Trophoblast cell (in vitro differentiated cells and primary cell): ENCODE data around the gene CHD6.

Source experiments
- DNase-seq, 2 donors: peaks; one replicate each; pipeline ENCODE4 v3.0.0-alpha.2; 2016
- H2AFZ ChIP-seq: 2 replicates; pipeline ENCODE4 v1.6.1; 2013; ENCODE audit warnings: low read length, moderate library complexity, mild to moderate bottlenecking; ENCODE audit not compliant: insufficient read depth, poor library complexity
- H2AK5ac ChIP-seq: 2 replicates; pipeline ENCODE4 v1.6.1; 2013; ENCODE audit warnings: mild to moderate bottlenecking, low read length
- H2BK120ac ChIP-seq: 2 replicates; pipeline ENCODE4 v1.6.1; 2013; ENCODE audit warnings: low read length, mild to moderate bottlenecking, moderate library complexity; ENCODE audit not compliant: insufficient read depth, poor library complexity
- H2BK12ac ChIP-seq: 2 replicates; pipeline ENCODE4 v1.6.1; 2013; ENCODE audit warnings: mild to moderate bottlenecking, low read length, moderate library complexity
- H2BK5ac ChIP-seq: 2 replicates; pipeline ENCODE4 v1.6.1; 2013; ENCODE audit warnings: low read length, low read depth, moderate library complexity, mild to moderate bottlenecking; ENCODE audit not compliant: poor library complexity
- H3K14ac ChIP-seq: 2 replicates; pipeline ENCODE4 v1.6.1; 2013; ENCODE audit warnings: mild to moderate bottlenecking, low read length
- H3K18ac ChIP-seq: 2 replicates; pipeline ENCODE4 v1.6.1; 2013; ENCODE audit warnings: mild to moderate bottlenecking, low read length
- H3K23ac ChIP-seq: 2 replicates; pipeline ENCODE4 v1.6.1; 2013; ENCODE audit warnings: low read length
- H3K27ac ChIP-seq: 2 replicates; pipeline ENCODE4 v1.5.1; 2013; ENCODE audit warnings: low read depth, mild to moderate bottlenecking, inconsistent platforms, low read length, moderate library complexity
- H3K27me3 ChIP-seq: 2 replicates; pipeline ENCODE4 v1.6.1; 2013; ENCODE audit warnings: inconsistent platforms, mild to moderate bottlenecking, low read length, moderate library complexity; ENCODE audit not compliant: insufficient read depth
- H3K36me3 ChIP-seq, 2 experiments: 1 replicate in 1 of 2; 2 replicates in 1 of 2; pipeline ENCODE4 v1.6.1; 2013; ENCODE audit warnings: low read length in 2 of 2, mild to moderate bottlenecking in 2 of 2, moderate library complexity in 1 of 2; ENCODE audit not compliant: insufficient read depth in 2 of 2, control insufficient read depth in 1 of 2
- H3K4ac ChIP-seq: 2 replicates; pipeline ENCODE4 v1.6.1; 2013; ENCODE audit warnings: low read depth, mild to moderate bottlenecking, low read length, moderate library complexity
- H3K4me1 ChIP-seq, 2 experiments: 1 replicate in 1 of 2; 2 replicates in 1 of 2; pipeline ENCODE4 v1.6.1; 2013; ENCODE audit warnings: low read length in 2 of 2, mild to moderate bottlenecking in 2 of 2, moderate library complexity in 1 of 2; ENCODE audit not compliant: insufficient read depth in 2 of 2, control insufficient read depth in 1 of 2
- H3K4me2 ChIP-seq: 2 replicates; pipeline ENCODE4 v1.6.1; 2013; ENCODE audit warnings: inconsistent platforms, mild to moderate bottlenecking, low read length, moderate library complexity
- H3K4me3 ChIP-seq: 2 replicates; pipeline ENCODE4 v1.5.1; 2013; ENCODE audit warnings: mild to moderate bottlenecking, low read depth, low read length, inconsistent platforms
- H3K79me1 ChIP-seq: one replicate; pipeline ENCODE4 v1.6.1; 2013; ENCODE audit warnings: low read length
- H3K79me2 ChIP-seq: 2 replicates; pipeline ENCODE4 v1.6.1; 2013; ENCODE audit warnings: low read length, mild to moderate bottlenecking; ENCODE audit not compliant: control insufficient read depth, insufficient read depth, poor library complexity
- H3K9ac ChIP-seq: 2 replicates; pipeline ENCODE4 v1.6.1; 2013; ENCODE audit warnings: mild to moderate bottlenecking, low read length
- H3K9me3 ChIP-seq: 2 replicates; pipeline ENCODE4 v1.6.1; 2013; ENCODE audit warnings: low read depth, mild to moderate bottlenecking, control low read depth, inconsistent platforms, low read length; ENCODE audit not compliant: insufficient read depth
- H4K12ac ChIP-seq: 2 replicates; pipeline ENCODE4 v1.6.1; 2013; ENCODE audit warnings: low read depth, mild to moderate bottlenecking, low read length, moderate library complexity
- H4K8ac ChIP-seq: 2 replicates; pipeline ENCODE4 v1.6.1; 2013; ENCODE audit warnings: low read depth, mild to moderate bottlenecking, low read length, moderate library complexity
- H4K91ac ChIP-seq: one replicate; pipeline ENCODE4 v1.6.1; 2013; ENCODE audit warnings: low read depth, mild to moderate bottlenecking, low read length, moderate library complexity
- WGBS: extraction: QIAGEN DNeasy Blood & Tissue Kit; methylation state at CpG from one replicate; pipeline ENCODE4 v1.1.7; 2013; ENCODE audit warnings: missing lambda C conversion rate; ENCODE audit not compliant: insufficient read length, insufficient coverage; ENCODE audit errors: extremely low coverage; 5-methylcytosine and 5-hydroxymethylcytosine counted together

CHD6 gene

GRCh38 chr20:41534170-41534569 is 84.0 kb downstream of the CHD6 start:
- Histone ChIP-seq H4K12ac (no peak overlapping the region), H3K4me2 (no peak overlapping the region), H2AK5ac (no peak overlapping the region), H3K4me1 (no peaks in the 10 kb centered on the region), H2BK5ac (no peak overlapping the region), H3K27ac (no peak overlapping the region), H2AFZ (no peak overlapping the region), H3K27me3 (no peaks in the 10 kb centered on the region), H3K23ac (no peak overlapping the region), H3K9ac (no peak overlapping the region), H3K36me3 (peaks cover 10% of the 10 kb centered on the region in 2 experiments), H2BK120ac (no peak overlapping the region), H2BK12ac (no peak overlapping the region), H3K4ac (no peak overlapping the region), H3K4me3 (no peak overlapping the region), H3K18ac (no peak overlapping the region), H4K8ac (no peak overlapping the region), H3K79me1 (no peaks in the 10 kb centered on the region), H3K79me2 (no peaks in the 10 kb centered on the region), H3K9me3 (no peaks in the 10 kb centered on the region), H4K91ac (no peak overlapping the region), H3K14ac (no peak overlapping the region)
- no peak for DNase-seq

- WGBS, result no CpG with 5 or more reads among the region's 2 CpGs
- no peak for DNase-seq
Observed at GRCh38 chr20:41533537-41534136, 84.5 kb downstream of the CHD6 start.

GRCh38 chr20:41532935-41533334 is 85.2 kb downstream of the CHD6 start:
- H2BK120ac ChIP-seq, result no peak overlapping the region
- H3K27ac ChIP-seq, result no peak overlapping the region
- no peaks in the 10 kb centered on the region for H3K79me1 ChIP-seq
- no peak overlapping the region for H3K4me3 ChIP-seq
- H3K79me2 ChIP-seq, result no peaks in the 10 kb centered on the region
- no peak overlapping the region for H2AFZ ChIP-seq
- WGBS, result no CpG with 5 or more reads among the region's 11 CpGs
- H2BK5ac ChIP-seq, result no peak overlapping the region
- H3K9me3 ChIP-seq, result no peaks in the 10 kb centered on the region
- H3K18ac ChIP-seq, result no peak overlapping the region
- H4K8ac ChIP-seq, result no peak overlapping the region
- H3K4me1 ChIP-seq, result no peaks in the 10 kb centered on the region
- H3K4ac ChIP-seq, result no peak overlapping the region
- DNase-seq, result no peak
- H3K9ac ChIP-seq, result no peak overlapping the region
- H2AK5ac ChIP-seq, result no peak overlapping the region
- no peak overlapping the region for H4K12ac ChIP-seq
- no peak overlapping the region for H2BK12ac ChIP-seq
- no peak overlapping the region for H3K4me2 ChIP-seq
- H3K23ac ChIP-seq, result no peak overlapping the region
- H3K27me3 ChIP-seq, result no peaks in the 10 kb centered on the region
- no peak overlapping the region for H4K91ac ChIP-seq
- H3K14ac ChIP-seq, result no peak overlapping the region
- H3K36me3 ChIP-seq, result peaks cover 6 to 10% of the 10 kb centered on the region in 2 experiments

More at GRCh38 chr20:41533537-41534136, 84.5 kb downstream of the CHD6 start:
- no peak overlapping the region for H3K27ac ChIP-seq
- no peaks in the 10 kb centered on the region for H3K27me3 ChIP-seq
- H3K36me3 ChIP-seq, result peaks cover 7 to 10% of the 10 kb centered on the region in 2 experiments
- H4K12ac ChIP-seq, result no peak overlapping the region
- H3K9me3 ChIP-seq, result no peaks in the 10 kb centered on the region
- H3K79me2 ChIP-seq, result no peaks in the 10 kb centered on the region
- no peak overlapping the region for H4K8ac ChIP-seq
- H3K4me2 ChIP-seq, result no peak overlapping the region
- H2BK5ac ChIP-seq, result no peak overlapping the region
- no peak overlapping the region for H3K18ac ChIP-seq
- no peaks in the 10 kb centered on the region for H3K79me1 ChIP-seq
- no peak overlapping the region for H2AFZ ChIP-seq
- no peak overlapping the region for H3K14ac ChIP-seq
- no peak overlapping the region for H2BK12ac ChIP-seq
- no peaks in the 10 kb centered on the region for H3K4me1 ChIP-seq
- no peak overlapping the region for H3K4ac ChIP-seq
- no peak overlapping the region for H4K91ac ChIP-seq
- no peak overlapping the region for H3K23ac ChIP-seq
- H3K4me3 ChIP-seq, result no peak overlapping the region
- no peak overlapping the region for H3K9ac ChIP-seq
- no peak overlapping the region for H2BK120ac ChIP-seq
- no peak overlapping the region for H2AK5ac ChIP-seq

- no peak overlapping the region for H3K23ac ChIP-seq
- no peaks in the 10 kb centered on the region for H3K27me3 ChIP-seq
- H3K18ac ChIP-seq, result no peak overlapping the region
- H3K36me3 ChIP-seq, result peaks cover 5 to 10% of the 10 kb centered on the region in 2 experiments
- no peak overlapping the region for H3K9ac ChIP-seq
- no peaks in the 10 kb centered on the region for H3K79me1 ChIP-seq
- H2AK5ac ChIP-seq, result no peak overlapping the region
- no peak overlapping the region for H3K27ac ChIP-seq
- H2AFZ ChIP-seq, result no peak overlapping the region
- no CpG with 5 or more reads among the region's 3 CpGs for WGBS
- no peak overlapping the region for H2BK5ac ChIP-seq
- DNase-seq, result no peak
- no peak overlapping the region for H4K12ac ChIP-seq
- H2BK120ac ChIP-seq, result no peak overlapping the region
- H3K9me3 ChIP-seq, result no peaks in the 10 kb centered on the region
- no peaks in the 10 kb centered on the region for H3K4me1 ChIP-seq
- H3K14ac ChIP-seq, result no peak overlapping the region
- H3K4me2 ChIP-seq, result no peak overlapping the region
- H3K79me2 ChIP-seq, result no peaks in the 10 kb centered on the region
- H3K4ac ChIP-seq, result no peak overlapping the region
- no peak overlapping the region for H3K4me3 ChIP-seq
- no peak overlapping the region for H4K91ac ChIP-seq
- H4K8ac ChIP-seq, result no peak overlapping the region
- no peak overlapping the region for H2BK12ac ChIP-seq
Observed at GRCh38 chr20:41531518-41532275, 86.5 kb downstream of the CHD6 start.
